Epithelial cell of proximal tubule (primary cell): ENCODE data around the gene FIGNL1. TPM values are rescaled to one million over a fixed set of nuclear protein-coding genes. Genes with fewer than 3 reads are reported as not detected.

ENCODE experiments used
- DNase-seq: peaks from one replicate; pipeline ENCODE4 v3.0.0-alpha.2; 2011; ENCODE audit warnings: low read depth
- H3K4me3 ChIP-seq: 2 replicates; pipeline ENCODE4 v1.5.1; 2011; ENCODE audit warnings: low read depth, mild to moderate bottlenecking, low read length
- total RNA-seq: library from RNA; depleted of rRNA; stranded (reverse); fragments of >200 nt; gene quantifications from 2 replicates; pipeline ENCODE4 v1.2.3, GENCODE V29; 2015
- TF ChIP-seq, protein P1 (sequence below): conservative IDR thresholded peaks from 2 replicates; pipeline ENCODE4 v1.5.1; 2012; ENCODE audit warnings: low read depth, mild to moderate bottlenecking, low read length

The FIGNL1 gene
- 14.4 and 32.7 TPM in 2 replicates for total RNA-seq

DNA sequence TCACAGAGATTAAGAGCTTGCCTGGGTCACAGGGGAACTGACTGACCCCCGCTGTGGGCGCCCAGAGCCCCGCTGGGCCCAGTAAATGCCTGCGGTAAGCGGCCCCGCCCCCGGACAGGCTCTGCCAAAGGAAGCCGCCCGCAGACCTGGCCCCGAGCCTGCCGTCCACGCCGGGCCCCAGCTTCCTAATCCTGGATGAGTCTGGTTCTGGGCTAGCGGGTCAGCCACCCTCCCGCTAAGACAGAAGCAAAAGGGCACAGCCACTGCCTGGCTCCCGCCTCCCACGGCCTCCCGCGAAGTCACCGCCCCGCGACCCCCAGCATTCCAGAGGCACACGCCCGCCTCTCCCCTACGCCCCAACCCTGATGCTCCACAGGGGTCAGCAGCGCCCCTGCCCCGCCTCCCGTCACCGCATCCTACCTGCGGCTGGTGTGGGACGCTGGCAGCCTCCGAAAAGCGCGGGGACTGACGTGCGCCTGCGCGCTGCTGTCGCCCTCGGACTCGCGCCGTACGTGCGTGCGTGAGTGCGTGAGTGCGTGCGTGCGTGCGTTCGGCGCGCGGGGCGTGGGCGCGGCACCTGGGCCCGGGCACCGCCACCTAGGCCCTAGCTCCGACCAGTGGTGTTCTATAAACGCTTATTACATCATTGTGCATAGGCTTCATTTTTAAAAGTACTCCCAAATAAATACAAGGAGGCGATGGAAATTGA is at the start of gene FIGNL1:
FIGNL1 (minus strand) TSS at position 470 of the 709 bp plus-strand sequence. CDS start 3,063 bp downstream, outside the sequence.
- no peak for DNase-seq
- peak within 1 kb of the TSS; percentile 87 for H3K4me3 ChIP-seq
- TF ChIP-seq, protein P1, sequence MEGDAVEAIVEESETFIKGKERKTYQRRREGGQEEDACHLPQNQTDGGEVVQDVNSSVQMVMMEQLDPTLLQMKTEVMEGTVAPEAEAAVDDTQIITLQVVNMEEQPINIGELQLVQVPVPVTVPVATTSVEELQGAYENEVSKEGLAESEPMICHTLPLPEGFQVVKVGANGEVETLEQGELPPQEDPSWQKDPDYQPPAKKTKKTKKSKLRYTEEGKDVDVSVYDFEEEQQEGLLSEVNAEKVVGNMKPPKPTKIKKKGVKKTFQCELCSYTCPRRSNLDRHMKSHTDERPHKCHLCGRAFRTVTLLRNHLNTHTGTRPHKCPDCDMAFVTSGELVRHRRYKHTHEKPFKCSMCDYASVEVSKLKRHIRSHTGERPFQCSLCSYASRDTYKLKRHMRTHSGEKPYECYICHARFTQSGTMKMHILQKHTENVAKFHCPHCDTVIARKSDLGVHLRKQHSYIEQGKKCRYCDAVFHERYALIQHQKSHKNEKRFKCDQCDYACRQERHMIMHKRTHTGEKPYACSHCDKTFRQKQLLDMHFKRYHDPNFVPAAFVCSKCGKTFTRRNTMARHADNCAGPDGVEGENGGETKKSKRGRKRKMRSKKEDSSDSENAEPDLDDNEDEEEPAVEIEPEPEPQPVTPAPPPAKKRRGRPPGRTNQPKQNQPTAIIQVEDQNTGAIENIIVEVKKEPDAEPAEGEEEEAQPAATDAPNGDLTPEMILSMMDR: no peak

GRCh38 chr7:50499092-50499491 is 48.9 kb upstream of the FIGNL1 start:
- no peak overlapping the region for H3K4me3 ChIP-seq
- TF ChIP-seq, protein P1: no peak
- DNase-seq: no peak

GRCh38 chr7:50497968-50498367 is 47.8 kb upstream of the FIGNL1 start:
- TF ChIP-seq, protein P1: no peak
- no peak overlapping the region for H3K4me3 ChIP-seq
- DNase-seq: no peak

GRCh38 chr7:50497068-50497642 is 47.0 kb upstream of the FIGNL1 start:
- TF ChIP-seq, protein P1: no peak
- no peak for DNase-seq
- H3K4me3 ChIP-seq: no peak overlapping the region

- DNase-seq: no peak
- no peak overlapping the region for H3K4me3 ChIP-seq
- TF ChIP-seq, protein P1: no peak
Measured at GRCh38 chr7:50496569-50496968, 46.4 kb upstream of the FIGNL1 start.

DNA sequence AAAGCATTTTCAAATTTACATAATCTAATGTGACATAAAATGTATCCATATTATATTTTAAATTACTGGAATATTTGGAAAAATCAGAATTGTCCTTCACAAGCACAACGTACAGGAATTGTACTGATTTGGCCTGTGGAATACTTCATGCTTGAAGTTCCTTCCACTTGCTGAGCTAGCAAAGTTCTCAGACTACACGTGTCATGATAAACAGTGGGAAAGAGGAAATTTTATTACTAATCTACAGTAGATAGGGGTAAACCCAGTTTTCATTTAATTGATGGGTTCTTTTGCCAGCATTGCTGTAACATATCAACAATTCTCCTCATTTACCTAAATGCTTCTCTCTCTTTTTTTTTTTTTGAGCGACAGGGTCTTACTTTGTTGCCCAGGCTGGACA is 45.6 kb upstream of the FIGNL1 start:
- TF ChIP-seq, protein P1: no peak
- H3K4me3 ChIP-seq: no peak overlapping the region
- no peak for DNase-seq
